Endodermal cell (in vitro differentiated cells): ENCODE data around the gene CBX8. TPM values are rescaled to one million over a fixed set of nuclear protein-coding genes. Genes with fewer than 3 reads are reported as not detected.

Source experiments
- DNase-seq: peaks from one replicate; pipeline ENCODE4 v3.0.0-alpha.2; 2017
- H3K27ac ChIP-seq: 2 replicates; pipeline ENCODE4 v1.5.1; 2013; ENCODE audit warnings: mild to moderate bottlenecking, low read depth, low read length, moderate library complexity
- H3K27me3 ChIP-seq: 2 replicates; pipeline ENCODE4 v1.6.1; 2013; ENCODE audit warnings: mild to moderate bottlenecking, low read length, moderate library complexity; ENCODE audit not compliant: insufficient read depth, control insufficient read depth, poor library complexity, severe bottlenecking
- H3K36me3 ChIP-seq: 2 replicates; pipeline ENCODE4 v1.7.0; 2013; ENCODE audit warnings: mild to moderate bottlenecking, low read length, moderate library complexity; ENCODE audit not compliant: control insufficient read depth, insufficient read depth
- H3K4me1 ChIP-seq: one replicate; pipeline ENCODE4 v1.7.0; 2013; ENCODE audit warnings: low read length; ENCODE audit not compliant: control insufficient read depth, insufficient read depth
- H3K4me3 ChIP-seq: 2 replicates; pipeline ENCODE4 v1.5.1; 2013; ENCODE audit warnings: mild to moderate bottlenecking, low read length, moderate library complexity
- H3K9ac ChIP-seq: 2 replicates; pipeline ENCODE4 v1.6.1; 2013; ENCODE audit warnings: mild to moderate bottlenecking, low read length, moderate library complexity; ENCODE audit not compliant: poor library complexity, severe bottlenecking; ENCODE audit errors: extremely low read depth
- H3K9me3 ChIP-seq: 2 replicates; pipeline ENCODE4 v1.6.1; 2013; ENCODE audit warnings: mild to moderate bottlenecking, low read length, moderate library complexity; ENCODE audit not compliant: control insufficient read depth
- H3K27ac Mint-ChIP-seq: 2 replicates; pipeline ENCODE4 v1.8.0; 2020; ENCODE audit warnings: mixed read lengths
- H3K27me3 Mint-ChIP-seq: 2 replicates; pipeline ENCODE4 v1.8.0; 2021; ENCODE audit warnings: mild to moderate bottlenecking, mixed read lengths; ENCODE audit not compliant: insufficient read depth
- H3K36me3 Mint-ChIP-seq: 2 replicates; pipeline ENCODE4 v1.8.0; 2020; ENCODE audit warnings: low read depth, mixed read lengths
- H3K4me1 Mint-ChIP-seq: 2 replicates; pipeline ENCODE4 v1.8.0; 2020; ENCODE audit warnings: mixed read lengths
- H3K4me3 Mint-ChIP-seq: 2 replicates; pipeline ENCODE4 v1.8.0; 2020; ENCODE audit warnings: mild to moderate bottlenecking, moderate library complexity, mixed read lengths
- H3K9me3 Mint-ChIP-seq: 2 replicates; pipeline ENCODE4 v1.8.0; 2020; ENCODE audit warnings: mild to moderate bottlenecking, mixed read lengths
- CTCF ChIP-seq: fragments of 200-600 bp; sonication (generic); conservative IDR thresholded peaks from 2 replicates; pipeline ENCODE4 v1.5.0; 2021; ENCODE audit warnings: antibody characterized with exemption, mild to moderate bottlenecking
- WGBS, 2 experiments: methylation state at CpG; one replicate each; pipeline versions ENCODE4 v1.1.5 to v1.1.7; 2013; ENCODE audit warnings: missing lambda C conversion rate in 2 of 2, mixed read lengths in 1 of 2; ENCODE audit not compliant: insufficient coverage in 1 of 2, insufficient read length in 1 of 2; 5-methylcytosine and 5-hydroxymethylcytosine counted together
- total RNA-seq, 2 donors: library from RNA; stranded (reverse); fragmentation: NEBNext Ultra II Directional in 1 of 2; extraction: Animal tissue kit (Norgen Biotek cat#: 25700) in 1 of 2; gene quantifications; 2 replicates in 1 of 2; 3 replicates in 1 of 2; pipeline ENCODE4 v1.2.1, GENCODE V29; 2021

Gene CBX8
- total RNA-seq, 2 donors from 2014 or later, result 5.4 to 5.6 TPM

- no peaks in the 10 kb centered on the region for H3K9me3 Mint-ChIP-seq
- H3K9ac ChIP-seq, result peak within 1 kb of the TSS; percentile 51
Observed at GRCh38 chr17:79777894-79778503, 18.9 kb downstream of the CBX8 start, which contains the start of gene CBX2. Gene CBX2, plus strand, starts transcription at chr17:79778148. Its CDS starts 88 bp downstream, at chr17:79778236.

GRCh38 chr17:79777120-79777893 is 19.6 kb downstream of the CBX8 start:
- peak overlapping the region; percentile 71 for H3K4me3 ChIP-seq
- Mint-ChIP-seq H3K9me3 (no peaks in the 10 kb centered on the region), H3K27ac (peak overlapping the region; percentile 41), H3K27me3 (peaks cover 5% of the 10 kb centered on the region), H3K36me3 (peaks cover 30% of the 10 kb centered on the region), H3K4me1 (peaks cover 33% of the 10 kb centered on the region), H3K4me3 (peak overlapping the region; percentile 94)
- peak; percentile 67 for TF ChIP-seq CTCF
- peaks cover 13% of the 10 kb centered on the region for H3K4me1 ChIP-seq
- H3K36me3 ChIP-seq, result peaks cover 20% of the 10 kb centered on the region
- peak overlapping the region; percentile 46 for H3K9ac ChIP-seq
- peak overlapping the region; percentile 88 for H3K27ac ChIP-seq
- H3K27me3 ChIP-seq, result no peaks in the 10 kb centered on the region
- WGBS, 2 experiments, result 4 to 6% methylated on average over 15 to 51 of the region's 51 CpGs
- no peaks in the 10 kb centered on the region for H3K9me3 ChIP-seq
- peak; percentile 93 for DNase-seq

More at GRCh38 chr17:79777894-79778503, 18.9 kb downstream of the CBX8 start, which contains the start of gene CBX2:
- Histone ChIP-seq H3K27ac (peak within 1 kb of the TSS; percentile 90), H3K4me3 (peak within 1 kb of the TSS; percentile 87), H3K27me3 (no peaks in the 10 kb centered on the region), H3K4me1 (peaks cover 13% of the 10 kb centered on the region), H3K9me3 (no peaks in the 10 kb centered on the region), H3K36me3 (peaks cover 21% of the 10 kb centered on the region)
- H3K27ac Mint-ChIP-seq, result peak within 1 kb of the TSS; percentile 87
- H3K4me1 Mint-ChIP-seq, result peaks cover 33% of the 10 kb centered on the region
- H3K4me3 Mint-ChIP-seq, result peak within 1 kb of the TSS; percentile 94
- no peak for TF ChIP-seq CTCF
- 0% methylated on average over 6 to 94 of the region's 96 CpGs for WGBS, 2 experiments
- peaks cover 36% of the 10 kb centered on the region for H3K36me3 Mint-ChIP-seq
- peak; percentile 96 for DNase-seq
- peaks cover 4% of the 10 kb centered on the region for H3K27me3 Mint-ChIP-seq

GRCh38 chr17:79776376-79777119 is 20.3 kb downstream of the CBX8 start:
- Histone ChIP-seq H3K4me3 (peak overlapping the region; percentile 71), H3K9ac (peak overlapping the region; percentile 26), H3K27ac (peak overlapping the region; percentile 88), H3K4me1 (peaks cover 13% of the 10 kb centered on the region), H3K36me3 (peaks cover 19% of the 10 kb centered on the region), H3K9me3 (no peaks in the 10 kb centered on the region), H3K27me3 (no peaks in the 10 kb centered on the region)
- peak; percentile 40 for TF ChIP-seq CTCF
- H3K27ac Mint-ChIP-seq, result peak overlapping the region; percentile 41
- H3K27me3 Mint-ChIP-seq, result peaks cover 5% of the 10 kb centered on the region
- no peak for DNase-seq
- peak overlapping the region; percentile 94 for H3K4me3 Mint-ChIP-seq
- peaks cover 33% of the 10 kb centered on the region for H3K4me1 Mint-ChIP-seq
- H3K36me3 Mint-ChIP-seq, result peaks cover 25% of the 10 kb centered on the region
- H3K9me3 Mint-ChIP-seq, result no peaks in the 10 kb centered on the region
- WGBS, 2 experiments, result 22 to 25% methylated on average over 11 of the region's 11 CpGs
